HG02610 (cell line): ENCODE data around the gene PPM1H.

ENCODE experiments used
- ATAC-seq: cut with Tn5 transposase; IDR thresholded peaks from one replicate; pipeline ENCODE4 v1.9.1; 2021; ENCODE audit warnings: mild to moderate bottlenecking, moderate library complexity; ENCODE audit not compliant: unreplicated experiment

PPM1H gene

GRCh38 chr12:62878211-62878610, 56.7 kb downstream of the PPM1H start:
- no peak for ATAC-seq

GRCh38 chr12:62876938-62877548, 57.9 kb downstream of the PPM1H start:
- ATAC-seq = no peak

- no peak for ATAC-seq
Observed at GRCh38 chr12:62873826-62874448, 61.0 kb downstream of the PPM1H start.

- ATAC-seq = no peak
Observed at GRCh38 chr12:62873116-62873825, 61.7 kb downstream of the PPM1H start.

- no peak for ATAC-seq
Observed at GRCh38 chr12:62868820-62869219, 66.1 kb downstream of the PPM1H start.

- ATAC-seq = no peak
Observed at GRCh38 chr12:62866451-62867082, 68.4 kb downstream of the PPM1H start.

GRCh38 chr12:62865937-62866336, 69.0 kb downstream of the PPM1H start:
- ATAC-seq = no peak

GRCh38 chr12:62865065-62865464, 69.9 kb downstream of the PPM1H start:
- ATAC-seq = no peak

GRCh38 chr12:62862259-62862881, 72.6 kb downstream of the PPM1H start:
- no peak for ATAC-seq

- ATAC-seq = no peak
Observed at GRCh38 chr12:62861586-62861985, 73.4 kb downstream of the PPM1H start.

- no peak for ATAC-seq
Observed at GRCh38 chr12:62860501-62861411, 74.2 kb downstream of the PPM1H start.

- no peak for ATAC-seq
Observed at GRCh38 chr12:62860020-62860419, 74.9 kb downstream of the PPM1H start.

GRCh38 chr12:62859321-62859737, 75.6 kb downstream of the PPM1H start:
- ATAC-seq = no peak

GRCh38 chr12:62856454-62856853, 78.5 kb downstream of the PPM1H start:
- no peak for ATAC-seq

GRCh38 chr12:62854024-62854423, 80.9 kb downstream of the PPM1H start:
- ATAC-seq = no peak

GRCh38 chr12:62849398-62849797, 85.6 kb downstream of the PPM1H start:
- ATAC-seq = no peak

GRCh38 chr12:62848418-62848817, 86.5 kb downstream of the PPM1H start:
- no peak for ATAC-seq

- no peak for ATAC-seq
Observed at GRCh38 chr12:62847709-62848108, 87.2 kb downstream of the PPM1H start.

- no peak for ATAC-seq
Observed at GRCh38 chr12:62846491-62846890, 88.5 kb downstream of the PPM1H start.

- no peak for ATAC-seq
Observed at GRCh38 chr12:62844915-62845314, 90.0 kb downstream of the PPM1H start.
